ENCODE data around the gene VSTM4. TPM values are rescaled to one million over a fixed set of nuclear protein-coding genes. Genes with fewer than 3 reads are reported as not detected.

The VSTM4 gene
- total RNA-seq, 1 experiment from 2014 or later = not detected

DNA sequence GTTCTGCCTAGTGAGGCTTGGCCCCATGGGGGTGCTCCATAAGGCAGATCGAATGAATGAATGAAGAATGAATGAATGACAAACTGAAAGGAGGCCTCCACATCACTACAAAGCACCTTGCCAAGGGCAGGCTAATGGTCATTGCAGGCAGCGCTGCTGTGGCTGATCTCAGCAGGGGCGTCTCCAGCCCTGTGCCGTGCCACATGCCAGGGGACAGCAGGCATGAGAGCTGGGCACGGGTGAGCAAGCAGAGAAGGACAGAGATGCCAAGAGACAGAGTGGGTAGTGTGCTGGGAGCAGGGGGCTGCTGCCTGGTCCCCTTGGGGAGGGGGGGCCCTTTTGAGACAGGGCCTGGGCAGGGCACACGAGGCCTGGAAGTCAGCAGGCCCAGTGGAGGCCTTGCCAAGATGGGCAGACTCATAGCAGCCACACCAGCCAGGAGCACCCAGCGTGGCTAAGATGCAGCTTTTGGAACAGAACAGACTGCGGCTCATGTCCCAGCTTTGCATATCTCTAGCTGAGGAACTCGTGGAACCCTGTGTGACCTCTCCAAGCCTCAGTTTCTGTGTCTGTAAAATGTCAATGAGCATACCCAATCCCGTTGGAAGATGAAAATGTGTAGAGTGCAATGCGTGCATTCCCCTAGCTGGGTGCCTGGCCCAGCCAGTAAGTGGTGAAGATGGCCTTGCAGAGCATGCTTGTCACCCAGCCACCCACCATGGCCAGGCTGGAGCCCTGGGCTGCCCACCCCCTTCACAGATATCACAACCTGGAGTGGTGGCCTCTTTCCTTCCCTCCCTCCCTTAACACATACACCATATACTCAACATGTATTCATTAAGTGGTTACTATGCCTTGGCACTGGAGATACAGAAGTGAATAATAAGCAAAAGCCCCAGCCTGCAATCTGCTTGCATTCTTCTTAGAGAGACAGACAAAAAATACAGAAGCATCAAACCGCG is 114.6 kb downstream of the VSTM4 start:
- ChIA-PET POLR2A (ENCODE audit: unreplicated experiment) (no interaction called here), CTCF (no interaction called here)
- no TSS peak for BruUV-seq (replicated peaks)
- no peak overlapping the region for H2AFZ ChIP-seq
- no peaks in the 10 kb centered on the region for H3K79me2 ChIP-seq (ENCODE audit: low read depth)
- TF ChIP-seq CTCF (conservative IDR thresholded peaks at IDR 0.05) = no peak
- TF ChIP-seq EZH2 (IDR thresholded peaks at IDR 0.05; ENCODE audit: low read depth) = no peak
- no peaks in the 10 kb centered on the region for H4K20me1 ChIP-seq (ENCODE audit: insufficient read depth)
- no peaks in the 10 kb centered on the region for H3K36me3 ChIP-seq (ENCODE audit: low read depth)
- DNase-seq = no peak
- H3K27me3 ChIP-seq (ENCODE audit: insufficient read depth, low read depth) = peaks cover 23% of the 10 kb centered on the region; the same call in 1 of the 2 replicates
- H3K4me3 ChIP-seq = no peak overlapping the region
- H3K9me2 ChIP-seq (ENCODE audit: insufficient read depth) = no peaks in the 10 kb centered on the region
- intact Hi-C loops (cut with micrococcal nuclease; ENCODE audit: unreplicated experiment) = no loop called here
- H3K4me2 ChIP-seq = no peak overlapping the region
- H3K9me3 ChIP-seq (ENCODE audit: insufficient read depth, low read depth) = no peaks in the 10 kb centered on the region
- H3K4me1 ChIP-seq (replicated peaks; ENCODE audit: insufficient read depth) = no peaks in the 10 kb centered on the region
- H3F3A ChIP-seq (ENCODE audit: insufficient read depth, low read depth) = no peaks in the 10 kb centered on the region
- no peak overlapping the region for H3K27ac ChIP-seq

DNA sequence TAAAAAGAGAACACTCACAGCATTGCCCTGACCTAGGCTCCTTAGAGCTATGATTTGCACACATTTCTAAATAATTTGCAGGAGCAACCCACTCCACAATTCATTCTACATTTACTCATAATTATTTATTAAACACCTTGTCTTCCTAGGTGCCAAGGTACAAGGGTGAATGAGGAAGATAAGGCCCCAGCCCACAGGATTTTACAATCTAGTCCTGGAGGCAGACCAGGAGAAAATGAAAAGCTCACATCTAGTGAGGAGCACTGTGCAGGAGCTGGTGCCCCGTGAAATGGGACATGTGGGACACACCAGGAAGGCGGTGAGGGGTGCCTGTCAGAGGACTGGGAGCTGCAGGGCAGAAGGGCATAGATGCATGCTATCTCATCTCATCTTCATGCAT is 116.0 kb downstream of the VSTM4 start:
- BruUV-seq (replicated peaks) = no TSS peak
- Histone ChIP-seq H2AFZ (no peak overlapping the region), H3K9me2 (ENCODE audit: insufficient read depth) (no peaks in the 10 kb centered on the region), H3K4me2 (no peak overlapping the region), H3K36me3 (ENCODE audit: low read depth) (no peaks in the 10 kb centered on the region), H3K27ac (no peak overlapping the region), H3K9me3 (ENCODE audit: insufficient read depth, low read depth) (no peaks in the 10 kb centered on the region), H3F3A (ENCODE audit: insufficient read depth, low read depth) (no peaks in the 10 kb centered on the region), H3K79me2 (ENCODE audit: low read depth) (no peaks in the 10 kb centered on the region), H3K4me1 (replicated peaks; ENCODE audit: insufficient read depth) (no peaks in the 10 kb centered on the region), H4K20me1 (ENCODE audit: insufficient read depth) (no peaks in the 10 kb centered on the region), H3K4me3 (no peak overlapping the region), H3K27me3 (ENCODE audit: insufficient read depth, low read depth) (peaks cover 23% of the 10 kb centered on the region; the same call in 1 of the 2 replicates)
- POLR2A ChIA-PET (ENCODE audit: unreplicated experiment) = no interaction called here
- intact Hi-C loops (cut with micrococcal nuclease; ENCODE audit: unreplicated experiment) = no loop called here
- CTCF ChIA-PET = no interaction called here
- TF ChIP-seq CTCF (conservative IDR thresholded peaks at IDR 0.05) (no peak), EZH2 (IDR thresholded peaks at IDR 0.05; ENCODE audit: low read depth) (no peak)
- DNase-seq = no peak

- Histone ChIP-seq H3K36me3 (ENCODE audit: low read depth) (no peaks in the 10 kb centered on the region), H2AFZ (no peak overlapping the region), H3K27ac (no peak overlapping the region), H3K9me3 (ENCODE audit: insufficient read depth, low read depth) (no peaks in the 10 kb centered on the region), H3K4me2 (no peak overlapping the region), H3K4me3 (no peak overlapping the region), H4K20me1 (ENCODE audit: insufficient read depth) (no peaks in the 10 kb centered on the region), H3K79me2 (ENCODE audit: low read depth) (no peaks in the 10 kb centered on the region), H3K4me1 (replicated peaks; ENCODE audit: insufficient read depth) (no peaks in the 10 kb centered on the region), H3K9me2 (ENCODE audit: insufficient read depth) (no peaks in the 10 kb centered on the region), H3K27me3 (ENCODE audit: insufficient read depth, low read depth) (peaks cover 16% of the 10 kb centered on the region; the same call in 1 of the 2 replicates), H3F3A (ENCODE audit: insufficient read depth, low read depth) (no peaks in the 10 kb centered on the region)
- ChIA-PET CTCF (no interaction called here), POLR2A (ENCODE audit: unreplicated experiment) (no interaction called here)
- no peak for DNase-seq
- TF ChIP-seq CTCF (conservative IDR thresholded peaks at IDR 0.05) = no peak
- no peak for TF ChIP-seq EZH2 (IDR thresholded peaks at IDR 0.05; ENCODE audit: low read depth)
- intact Hi-C loops (cut with micrococcal nuclease; ENCODE audit: unreplicated experiment) = no loop called here
- no TSS peak for BruUV-seq (replicated peaks)
Observed at GRCh38 chr10:48996329-48996728, 119.0 kb downstream of the VSTM4 start.

Measured in PC-9 (cell line).